SU-DHL-6 (cell line): ENCODE results near the gene C1QL3.

Source experiments
- CTCF ChIP-seq: fragments of 200-600 bp; sonication (generic); IDR thresholded peaks from one replicate; pipeline ENCODE4 v1.5.1; 2017; ENCODE audit warnings: antibody characterized with exemption, mild to moderate bottlenecking, low read length, moderate library complexity; ENCODE audit not compliant: insufficient read depth, poor library complexity, severe bottlenecking
- EZH2phosphoT487 ChIP-seq: fragments of 200-600 bp; sonication (generic), shearing (Covaris generic); conservative IDR thresholded peaks from 2 replicates; pipeline ENCODE4 v1.6.1; 2018; ENCODE audit warnings: mild to moderate bottlenecking, antibody characterized with exemption, low read length, moderate library complexity, mixed read lengths

GRCh38 chr10:16483241-16483917 lies 38.3 kb downstream of the C1QL3 start:
- TF ChIP-seq CTCF: no peak
- TF ChIP-seq EZH2phosphoT487: no peak
